Sigmoid colon (tissue), 7 donors: ENCODE results near the gene SLC30A2. TPM values are rescaled to one million over a fixed set of nuclear protein-coding genes. Genes with fewer than 3 reads are reported as not detected.

Experiments
- DNase-seq: peaks from one replicate; pipeline ENCODE4 v3.0.0-alpha.2; 2019
- H3K27ac ChIP-seq, 4 donors: fragments of 200-600 bp; sonication (generic); one replicate each; pipeline ENCODE4 v1.5.1; 2016 to 2019; ENCODE audit warnings: mild to moderate bottlenecking in 1 of 4
- H3K27me3 ChIP-seq, 3 donors: fragments of 200-600 bp; sonication (generic); one replicate each; pipeline ENCODE4 v1.5.1; 2019; ENCODE audit warnings: mild to moderate bottlenecking in 1 of 3
- H3K36me3 ChIP-seq, 4 donors: fragments of 200-600 bp; sonication (generic); one replicate each; pipeline ENCODE4 v1.5.1; 2016 to 2019
- H3K4me1 ChIP-seq, 4 donors: fragments of 200-600 bp; sonication (generic); one replicate each; pipeline ENCODE4 v1.5.1; 2017 to 2019
- H3K4me3 ChIP-seq, 4 donors: fragments of 200-600 bp; sonication (generic); one replicate each; pipeline ENCODE4 v1.5.1; 2017 to 2019; ENCODE audit warnings: mild to moderate bottlenecking in 2 of 4, moderate library complexity in 1 of 4
- H3K9me3 ChIP-seq, 4 donors: fragments of 200-600 bp in 3 of 4; sonication (generic) in 3 of 4; one replicate each; pipeline versions ENCODE4 v1.5.1 to v1.6.1; 2013 to 2019
- EP300 ChIP-seq, 4 donors: sonication (generic); formaldehyde crosslinking; IDR thresholded peaks; one replicate each; pipeline ENCODE4 v1.6.1; 2017; ENCODE audit warnings: antibody characterized with exemption in 4 of 4
- POLR2A ChIP-seq, 2 donors: fragments of 450-650 bp; IDR thresholded peaks; one replicate each; pipeline ENCODE4 v1.6.1; 2016; ENCODE audit warnings: antibody characterized with exemption in 2 of 2, mild to moderate bottlenecking in 2 of 2, moderate library complexity in 2 of 2
- POLR2AphosphoS5 ChIP-seq, 4 donors: sonication (generic); formaldehyde crosslinking; IDR thresholded peaks; one replicate each; pipeline ENCODE4 v1.6.1; 2017; ENCODE audit warnings: antibody characterized with exemption in 4 of 4
- WGBS, 2 donors: extraction: QIAGEN DNeasy Blood & Tissue Kit; methylation state at CpG; one replicate each; pipeline ENCODE4 v1.1.7; 2013; 5-methylcytosine and 5-hydroxymethylcytosine counted together
- intact Hi-C: fragments of 100-400 bp; cut with DNase I; formaldehyde crosslinking; loops from one replicate; pipeline ENCODE4 v1.15.1; 2023
- polyA plus RNA-seq, 3 donors: library from polyadenylated mRNA; stranded (reverse); fragments of 200-250 nt; gene quantifications; one replicate each; pipeline ENCODE4 v1.2.3, GENCODE V29; 2013
- total RNA-seq, 4 donors: library from RNA; depleted of rRNA; stranded (reverse); fragments of >200 nt; gene quantifications; one replicate each; pipeline ENCODE4 v1.1.0, GENCODE V29; 2016
- TF ChIP-seq, protein P1 (sequence below), 4 experiments: fragments of 450-650 bp in 3 of 4; fragments of 200-600 bp in 1 of 4; IDR thresholded peaks; one replicate each; pipeline ENCODE4 v1.5.1; 2016 to 2019; ENCODE audit warnings: antibody characterized with exemption in 4 of 4, mild to moderate bottlenecking in 3 of 4, moderate library complexity in 2 of 4
- donor health status: healthy with polysubstance abuse.
- donor health status: Bipolar disorder and iron deficiency.
- donor health status: healthy.

Gene SLC30A2
- total and polyA plus RNA-seq, 7 donors, result 0.07 to 0.92 (median 0.16) TPM; not detected in 4

DNA sequence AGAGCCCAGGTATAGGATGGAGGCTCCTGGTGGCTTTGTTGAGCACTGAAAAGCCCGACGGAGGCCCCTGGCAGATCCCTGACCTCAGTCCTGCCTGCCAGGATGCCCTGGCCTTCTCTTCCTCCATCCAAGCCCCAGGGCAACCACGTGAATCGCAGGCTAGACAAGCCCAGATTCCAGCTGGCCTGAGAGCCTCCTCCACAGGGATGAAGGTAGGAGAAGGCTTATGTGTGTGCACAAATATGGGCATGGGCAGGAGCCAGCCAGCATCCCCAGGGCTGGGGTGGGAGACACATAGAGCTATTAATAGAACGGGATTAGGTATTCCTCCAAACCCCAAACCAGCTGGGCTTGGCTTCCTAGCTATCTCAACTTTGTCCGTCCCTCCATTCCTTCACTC lies 28.3 kb downstream of the SLC30A2 start:
- H3K36me3 ChIP-seq, result no peaks in the 10 kb centered on the region
- no peak overlapping the region for H3K4me3 ChIP-seq
- H3K4me1 ChIP-seq, result peaks cover 0 to 27% (median 17%) of the 10 kb centered on the region in 4 donors
- H3K27ac ChIP-seq, result no peak overlapping the region
- no peak for TF ChIP-seq POLR2A (IDR thresholded peaks at IDR 0.05)
- TF ChIP-seq, protein P1, sequence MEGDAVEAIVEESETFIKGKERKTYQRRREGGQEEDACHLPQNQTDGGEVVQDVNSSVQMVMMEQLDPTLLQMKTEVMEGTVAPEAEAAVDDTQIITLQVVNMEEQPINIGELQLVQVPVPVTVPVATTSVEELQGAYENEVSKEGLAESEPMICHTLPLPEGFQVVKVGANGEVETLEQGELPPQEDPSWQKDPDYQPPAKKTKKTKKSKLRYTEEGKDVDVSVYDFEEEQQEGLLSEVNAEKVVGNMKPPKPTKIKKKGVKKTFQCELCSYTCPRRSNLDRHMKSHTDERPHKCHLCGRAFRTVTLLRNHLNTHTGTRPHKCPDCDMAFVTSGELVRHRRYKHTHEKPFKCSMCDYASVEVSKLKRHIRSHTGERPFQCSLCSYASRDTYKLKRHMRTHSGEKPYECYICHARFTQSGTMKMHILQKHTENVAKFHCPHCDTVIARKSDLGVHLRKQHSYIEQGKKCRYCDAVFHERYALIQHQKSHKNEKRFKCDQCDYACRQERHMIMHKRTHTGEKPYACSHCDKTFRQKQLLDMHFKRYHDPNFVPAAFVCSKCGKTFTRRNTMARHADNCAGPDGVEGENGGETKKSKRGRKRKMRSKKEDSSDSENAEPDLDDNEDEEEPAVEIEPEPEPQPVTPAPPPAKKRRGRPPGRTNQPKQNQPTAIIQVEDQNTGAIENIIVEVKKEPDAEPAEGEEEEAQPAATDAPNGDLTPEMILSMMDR (IDR thresholded peaks at IDR 0.05), result no peak
- TF ChIP-seq EP300 (IDR thresholded peaks at IDR 0.05), result no peak
- no peak for TF ChIP-seq POLR2AphosphoS5 (IDR thresholded peaks at IDR 0.05)
- DNase-seq, result no peak
- H3K27me3 ChIP-seq, result no peaks in the 10 kb centered on the region
- H3K9me3 ChIP-seq, result no peaks in the 10 kb centered on the region
- intact Hi-C loops, result no loop called here
- 72 to 75% methylated on average over 6 of the region's 6 CpGs for WGBS, 2 donors

DNA sequence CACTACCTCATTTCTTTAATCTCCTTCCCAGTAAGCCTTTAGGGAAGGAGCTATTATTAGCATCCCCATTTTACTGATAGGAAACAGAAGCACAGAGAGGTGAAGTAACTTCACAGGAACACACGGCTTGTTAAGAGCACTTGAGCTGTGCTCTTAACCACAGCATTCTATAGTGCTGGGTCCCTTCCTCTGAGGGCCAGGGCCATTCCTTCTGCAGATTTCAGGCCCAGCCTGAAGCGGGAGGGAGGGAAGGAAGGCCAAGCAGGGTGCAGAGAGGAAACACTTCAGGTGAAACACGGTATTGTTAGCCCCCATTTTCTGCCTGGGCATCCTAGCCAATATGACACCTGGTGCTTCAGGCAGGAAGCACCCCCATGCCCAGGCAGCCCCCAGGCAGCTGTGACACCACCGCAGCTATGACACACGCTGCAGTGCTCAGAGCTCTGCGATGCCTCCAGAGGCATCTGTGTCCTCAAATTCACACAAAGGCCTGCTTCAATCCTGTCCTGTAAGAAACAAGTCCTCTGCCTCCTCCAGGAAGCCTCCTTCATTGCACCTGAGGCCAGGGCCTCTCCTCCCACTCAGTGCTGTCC lies 28.9 kb downstream of the SLC30A2 start:
- TF ChIP-seq, protein P1 (IDR thresholded peaks at IDR 0.05), result no peak
- no peak for TF ChIP-seq POLR2AphosphoS5 (IDR thresholded peaks at IDR 0.05)
- no peak for TF ChIP-seq POLR2A (IDR thresholded peaks at IDR 0.05)
- TF ChIP-seq EP300 (IDR thresholded peaks at IDR 0.05), result no peak
- intact Hi-C loops, result no loop called here
- no peak overlapping the region for H3K4me3 ChIP-seq
- 69 to 83% methylated on average over 6 of the region's 6 CpGs for WGBS, 2 donors
- no peaks in the 10 kb centered on the region for H3K27me3 ChIP-seq
- no peak for DNase-seq
- peaks cover 0 to 25% (median 15%) of the 10 kb centered on the region in 4 donors for H3K4me1 ChIP-seq
- H3K36me3 ChIP-seq, result no peaks in the 10 kb centered on the region
- no peaks in the 10 kb centered on the region for H3K9me3 ChIP-seq
- no peak overlapping the region for H3K27ac ChIP-seq

DNA sequence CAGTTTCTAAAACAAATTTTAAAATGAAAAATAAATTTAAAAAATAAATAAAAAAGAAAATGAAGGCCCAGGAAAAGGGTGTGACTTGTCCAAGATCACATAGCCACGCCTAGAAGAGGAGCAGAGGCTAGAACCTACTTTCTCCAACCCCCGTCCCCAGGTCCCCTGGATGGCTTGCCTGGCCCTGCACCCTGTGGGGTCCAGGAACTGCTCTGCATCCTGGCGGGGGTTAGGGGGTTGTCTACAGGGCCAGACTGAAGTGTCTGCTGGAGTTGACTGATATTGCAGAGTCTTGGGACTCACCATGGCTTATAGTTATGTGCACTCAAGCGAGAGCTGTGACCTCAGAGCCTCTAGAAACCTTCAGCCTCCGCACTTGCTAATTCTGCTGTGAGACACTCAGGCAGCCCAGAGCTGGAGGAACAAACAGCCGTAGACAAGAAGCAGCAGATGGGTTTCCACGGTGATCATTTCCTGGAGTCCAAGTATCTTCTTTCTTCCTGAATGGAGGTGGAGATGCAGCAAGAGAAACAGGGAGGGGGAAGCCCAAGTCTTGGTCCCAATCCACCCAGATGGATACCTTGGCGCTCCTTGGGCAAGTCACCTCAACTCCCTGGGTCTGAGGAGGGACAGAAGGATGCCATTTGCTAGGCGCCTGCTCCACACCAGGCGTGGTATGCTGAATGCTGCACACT lies 29.5 kb downstream of the SLC30A2 start:
- WGBS, 2 donors, result 78 to 85% methylated on average over 10 of the region's 10 CpGs
- Histone ChIP-seq H3K27ac (no peak overlapping the region), H3K4me1 (peaks cover 0 to 18% (median 8%) of the 10 kb centered on the region in 4 donors), H3K36me3 (no peaks in the 10 kb centered on the region), H3K27me3 (no peaks in the 10 kb centered on the region), H3K4me3 (no peak overlapping the region), H3K9me3 (no peaks in the 10 kb centered on the region)
- intact Hi-C loops, result no loop called here
- no peak for DNase-seq
- TF ChIP-seq POLR2A (IDR thresholded peaks at IDR 0.05), result no peak
- TF ChIP-seq POLR2AphosphoS5 (IDR thresholded peaks at IDR 0.05), result no peak
- TF ChIP-seq EP300 (IDR thresholded peaks at IDR 0.05), result no peak
- TF ChIP-seq, protein P1 (IDR thresholded peaks at IDR 0.05), result no peak

DNA sequence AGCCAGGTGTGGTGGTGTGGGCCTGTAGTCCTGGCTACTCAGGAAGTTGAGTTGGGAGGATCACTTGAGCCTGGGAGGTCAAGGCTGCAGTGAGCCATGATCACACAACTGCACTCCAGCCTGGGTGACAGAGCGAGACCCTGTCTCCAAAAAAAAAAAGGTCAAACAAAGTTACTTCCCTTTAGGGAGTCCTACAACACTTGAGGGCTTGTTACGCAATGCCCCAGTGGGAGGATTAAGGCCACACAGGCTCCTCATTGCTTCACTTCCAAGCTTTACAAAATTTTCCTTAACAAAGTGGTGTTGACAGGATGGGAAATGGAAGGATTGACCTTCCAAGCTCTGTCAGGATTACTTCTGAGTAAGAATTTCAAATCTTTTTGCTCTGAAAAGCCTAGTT lies 30.6 kb downstream of the SLC30A2 start:
- Histone ChIP-seq H3K27ac (no peak overlapping the region), H3K27me3 (no peaks in the 10 kb centered on the region), H3K4me1 (peaks cover 0 to 8% (median 3%) of the 10 kb centered on the region in 4 donors), H3K9me3 (no peaks in the 10 kb centered on the region), H3K4me3 (no peak overlapping the region), H3K36me3 (no peaks in the 10 kb centered on the region)
- TF ChIP-seq POLR2AphosphoS5 (IDR thresholded peaks at IDR 0.05) (no peak), EP300 (IDR thresholded peaks at IDR 0.05) (no peak), POLR2A (IDR thresholded peaks at IDR 0.05) (no peak)
- TF ChIP-seq, protein P1 (IDR thresholded peaks at IDR 0.05), result no peak
- DNase-seq, result no peak
- intact Hi-C loops, result no loop called here
- WGBS, 2 donors, result 83 to 85% methylated on average over 2 of the region's 2 CpGs
